Keratinocyte (primary cell): ENCODE results near the gene MICOS13. TPM values are rescaled to one million over a fixed set of nuclear protein-coding genes. Genes with fewer than 3 reads are reported as not detected.

Source experiments
- DNase-seq: peaks from one replicate; pipeline ENCODE4 v3.0.0-alpha.2; 2011; ENCODE audit warnings: low read depth, missing footprints, low spot score
- FAIRE-seq: peaks from 2 replicates; lab custom pipeline; 2011; peaks lifted over from hg19 to GRCh38; lab: Jason Lieb, UNC
- H2AFZ ChIP-seq: 2 replicates; pipeline ENCODE4 v1.6.0; 2012; ENCODE audit warnings: low read length, control low read depth, inconsistent platforms; ENCODE audit not compliant: control insufficient read depth
- H3K27ac ChIP-seq: 2 replicates; pipeline ENCODE4 v1.5.1; 2011; ENCODE audit warnings: low read length; ENCODE audit not compliant: control insufficient read depth, insufficient read depth
- H3K27me3 ChIP-seq: 3 replicates; pipeline ENCODE4 v1.6.0; 2011; ENCODE audit warnings: low read length; ENCODE audit not compliant: control insufficient read depth, insufficient read depth; ENCODE audit errors: extremely low read depth
- H3K36me3 ChIP-seq, 2 experiments: 2 replicates in 1 of 2; 3 replicates in 1 of 2; pipeline ENCODE4 v1.5.1; 2011; ENCODE audit warnings: low read length in 2 of 2, mild to moderate bottlenecking in 1 of 2; ENCODE audit not compliant: control insufficient read depth in 2 of 2, insufficient read depth in 2 of 2; ENCODE audit errors: extremely low read depth in 1 of 2
- H3K4me1 ChIP-seq: 3 replicates; pipeline ENCODE4 v1.5.1; 2011; ENCODE audit warnings: low read length; ENCODE audit not compliant: control insufficient read depth, insufficient read depth; ENCODE audit errors: extremely low read depth
- H3K4me2 ChIP-seq: 3 replicates; pipeline ENCODE4 v1.6.0; 2011; ENCODE audit warnings: low read depth, low read length; ENCODE audit not compliant: control insufficient read depth, insufficient read depth; ENCODE audit errors: extremely low read depth
- H3K4me3 ChIP-seq, 3 experiments: fragments of 200-600 bp in 1 of 3; sonication (generic) in 1 of 3; 2 replicates in 2 of 3; 3 replicates in 1 of 3; pipeline ENCODE4 v1.5.1; 2011 to 2016; ENCODE audit warnings: low read length in 3 of 3, mild to moderate bottlenecking in 3 of 3, control low read depth in 2 of 3, inconsistent platforms in 1 of 3, low read depth in 1 of 3, mixed read lengths in 1 of 3, mixed run types in 1 of 3, moderate library complexity in 1 of 3; ENCODE audit not compliant: control insufficient read depth in 2 of 3, insufficient read depth in 2 of 3; ENCODE audit errors: extremely low read depth in 1 of 3
- H3K79me2 ChIP-seq: 2 replicates; pipeline ENCODE4 v1.6.0; 2012; ENCODE audit warnings: low read length; ENCODE audit not compliant: control insufficient read depth, insufficient read depth
- H3K9ac ChIP-seq: 3 replicates; pipeline ENCODE4 v1.6.0; 2011; ENCODE audit warnings: low read length; ENCODE audit not compliant: control insufficient read depth, insufficient read depth; ENCODE audit errors: extremely low read depth
- H3K9me1 ChIP-seq: 3 replicates; pipeline ENCODE4 v1.6.0; 2011; ENCODE audit warnings: low read length; ENCODE audit not compliant: control insufficient read depth, insufficient read depth; ENCODE audit errors: extremely low read depth
- H3K9me3 ChIP-seq: 2 replicates; pipeline ENCODE4 v1.5.1; 2012; ENCODE audit warnings: low read depth, low read length; ENCODE audit not compliant: control insufficient read depth
- H4K20me1 ChIP-seq: 3 replicates; pipeline ENCODE4 v1.6.0; 2011; ENCODE audit warnings: low read length; ENCODE audit not compliant: control insufficient read depth, insufficient read depth; ENCODE audit errors: extremely low read depth
- CTCF ChIP-seq, 3 experiments: IDR thresholded peaks in 1 of 3; conservative IDR thresholded peaks in 1 of 3; optimal IDR thresholded peaks in 1 of 3; 2 replicates in 2 of 3; 3 replicates in 1 of 3; pipeline versions ENCODE3 to v1.5.1; 2011; ENCODE audit warnings: low read length in 3 of 3, mild to moderate bottlenecking in 3 of 3, moderate library complexity in 2 of 3, control low read depth in 1 of 3, inconsistent platforms in 1 of 3; ENCODE audit not compliant: insufficient read depth in 2 of 3; ENCODE audit errors: extremely low read depth in 1 of 3
- EZH2 ChIP-seq: IDR thresholded peaks from one replicate; pipeline ENCODE4 v1.6.1; 2012; ENCODE audit warnings: inconsistent platforms, mild to moderate bottlenecking, low read length, moderate library complexity
- dilution Hi-C: fragments of 300-500 bp; cut with MboI; formaldehyde crosslinking; loops from one replicate; pipeline ENCODE4 v1.7.0; 2020; ENCODE audit warnings: low sequenced_read_pairs; ENCODE audit not compliant: extremely low pct_ligation_motif_present
- polyA plus RNA-seq, 5 experiments: library from polyadenylated mRNA; depleted of rRNA in 3 of 5; stranded (reverse) in 3 of 5; stranded (forward) in 1 of 5; unstranded in 1 of 5; fragments of >200 nt; gene quantifications; 1 replicate in 1 of 5; 2 replicates in 3 of 5; 3 replicates in 1 of 5; pipeline versions ENCODE4 v1.2.1 to v1.2.3, GENCODE V29; 2011 to 2012; ENCODE audit warnings: missing spikeins in 2 of 5, low read depth in 1 of 5, low replicate concordance in 1 of 5

Gene MICOS13
- polyA plus RNA-seq, 1 donor (not counting 4 experiments of a cell fraction or from before 2014, with no cell fraction given): 35.2 TPM

- no peak overlapping the region for H3K27ac ChIP-seq
- TF ChIP-seq CTCF (optimal IDR thresholded peaks at IDR 0.05 in 1 of 3, IDR thresholded peaks at IDR 0.05 in 1 of 3, conservative IDR thresholded peaks at IDR 0.05 in 1 of 3; ENCODE audit: extremely low read depth in 1 of 3, insufficient read depth in 2 of 3, low read length in 3 of 3) (no peak), EZH2 (no peak)
These were observed 47.7 kb downstream of the MICOS13 start for GRCh38 chr19:5632657-5633056.

GRCh38 chr19:5632241-5632612, 48.1 kb downstream of the MICOS13 start:
- H3K9me1 ChIP-seq: peaks cover 6% of the 10 kb centered on the region
- DNase-seq: no peak
- no peaks in the 10 kb centered on the region for H3K9me3 ChIP-seq
- H4K20me1 ChIP-seq: peaks cover 38% of the 10 kb centered on the region
- H3K36me3 ChIP-seq: peaks cover 14 to 30% of the 10 kb centered on the region in 2 experiments
- dilution Hi-C loops: no loop called here
- no peaks in the 10 kb centered on the region for H3K27me3 ChIP-seq
- no peak overlapping the region for H3K4me3 ChIP-seq
- no peak overlapping the region for H3K9ac ChIP-seq
- H3K4me2 ChIP-seq: no peak overlapping the region
- peaks cover 96% of the 10 kb centered on the region for H3K79me2 ChIP-seq
- FAIRE-seq: no peak
- TF ChIP-seq CTCF (optimal IDR thresholded peaks at IDR 0.05 in 1 of 3, IDR thresholded peaks at IDR 0.05 in 1 of 3, conservative IDR thresholded peaks at IDR 0.05 in 1 of 3; ENCODE audit: extremely low read depth in 1 of 3, insufficient read depth in 2 of 3, low read length in 3 of 3): no peak
- no peak for TF ChIP-seq EZH2
- no peak overlapping the region for H3K27ac ChIP-seq
- H3K4me1 ChIP-seq: no peaks in the 10 kb centered on the region
- no peak overlapping the region for H2AFZ ChIP-seq

More at GRCh38 chr19:5632657-5633056, 47.7 kb downstream of the MICOS13 start:
- Histone ChIP-seq H4K20me1 (peaks cover 37% of the 10 kb centered on the region), H2AFZ (no peak overlapping the region), H3K79me2 (peaks cover 96% of the 10 kb centered on the region), H3K27me3 (no peaks in the 10 kb centered on the region), H3K4me2 (no peak overlapping the region), H3K4me1 (no peaks in the 10 kb centered on the region), H3K9me1 (peaks cover 9% of the 10 kb centered on the region), H3K9ac (no peak overlapping the region), H3K36me3 (peaks cover 11 to 25% of the 10 kb centered on the region in 2 experiments), H3K4me3 (no peak overlapping the region), H3K9me3 (no peaks in the 10 kb centered on the region)
- DNase-seq (no peak), FAIRE-seq (no peak)
- dilution Hi-C loops: no loop called here
